ENCODE data around the gene PLA1A.

GRCh38 chr3:119636249-119636648 is 38.6 kb downstream of the PLA1A start:
- no peak for TF ChIP-seq CTCF (IDR thresholded peaks at IDR 0.05)
- no peak for TF ChIP-seq POLR2A (IDR thresholded peaks at IDR 0.05)
